Upper lobe of left lung (tissue), 4 donors: ENCODE data around the gene PRLR.

Source experiments
- CTCF ChIP-seq, 6 experiments: fragments of 450-650 bp in 4 of 6; fragments of 200-600 bp in 2 of 6; sonication (generic) in 2 of 6; IDR thresholded peaks; one replicate each; pipeline ENCODE4 v1.5.1; 2016 to 2019; ENCODE audit warnings: antibody characterized with exemption in 6 of 6
- EP300 ChIP-seq, 4 donors: sonication (generic); formaldehyde crosslinking; IDR thresholded peaks; one replicate each; pipeline ENCODE4 v1.5.1; 2017; ENCODE audit warnings: antibody characterized with exemption in 4 of 4, control low read depth in 2 of 4
- POLR2AphosphoS5 ChIP-seq, 2 donors: sonication (generic); formaldehyde crosslinking; IDR thresholded peaks; one replicate each; pipeline ENCODE4 v1.5.1; 2017; ENCODE audit warnings: antibody characterized with exemption in 2 of 2

- TF ChIP-seq CTCF (IDR thresholded peaks at IDR 0.05) (no peak), EP300 (IDR thresholded peaks at IDR 0.05) (no peak), POLR2AphosphoS5 (IDR thresholded peaks at IDR 0.05) (no peak)
Measured at GRCh38 chr5:35133186-35133585, 97.1 kb downstream of the PRLR start.
